OCI-M2 (cell line): ENCODE results near the gene TCF4.

Experiments
- DNase-seq: peaks from one replicate; lab custom pipeline; 2025; ENCODE audit not compliant: unreplicated experiment; lab: John Stamatoyannopoulos, UW

TCF4 gene

DNA sequence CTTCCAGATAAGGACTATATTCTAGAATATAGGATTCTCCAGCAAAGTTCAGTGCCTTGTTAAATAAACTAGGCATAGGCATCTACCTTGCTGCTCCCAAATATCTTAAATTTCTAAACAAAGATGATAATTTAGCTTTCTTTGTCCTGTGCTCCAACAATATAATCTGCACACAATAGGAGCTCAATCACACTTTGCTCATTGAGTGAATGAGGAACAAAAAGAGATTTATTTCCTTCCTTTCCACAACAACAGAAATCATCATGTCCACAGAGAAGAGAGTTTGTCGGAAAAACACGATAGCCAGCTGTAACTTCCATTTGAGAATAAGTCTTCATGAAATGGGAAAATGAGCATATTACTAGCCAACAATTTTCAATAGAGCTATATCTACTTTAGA is 256.7 kb downstream of the TCF4 start:
- no peak for DNase-seq

DNA sequence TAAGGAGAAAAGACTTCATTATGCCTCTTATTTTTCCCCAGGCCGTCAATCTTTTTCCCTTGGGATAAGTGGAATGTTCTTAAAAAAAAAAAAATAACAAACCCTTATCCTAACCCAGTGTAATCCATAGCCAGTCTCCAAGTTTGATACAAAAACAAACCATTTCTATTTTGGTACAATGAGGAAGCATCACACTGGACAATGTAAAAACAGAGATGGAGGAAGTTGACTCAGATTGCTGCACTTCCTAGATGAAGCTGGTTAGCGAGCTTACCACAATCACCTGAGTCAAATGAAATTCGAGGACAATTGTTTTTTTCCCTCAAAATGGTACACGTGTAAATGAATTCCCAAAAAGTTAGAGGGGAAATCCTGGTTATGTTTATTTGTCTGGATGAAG is 259.7 kb downstream of the TCF4 start:
- DNase-seq: no peak

DNA sequence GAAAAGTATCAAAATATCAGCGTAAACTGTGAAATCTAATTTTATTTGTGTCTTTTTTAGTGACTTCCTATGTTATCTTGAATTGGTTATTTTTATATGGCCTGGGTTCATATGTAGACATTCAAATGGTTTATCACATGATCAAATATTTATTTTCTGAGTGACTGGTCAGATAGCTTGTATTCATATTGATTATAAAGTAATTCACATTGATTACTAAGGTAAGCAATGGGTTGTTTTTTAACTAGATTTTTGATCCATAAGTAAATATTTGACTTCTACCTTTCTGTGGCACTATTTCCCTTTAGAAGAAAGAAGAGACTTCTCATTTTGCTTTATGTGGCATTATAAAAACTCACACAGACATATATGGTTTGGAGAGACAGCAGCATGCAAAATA is 260.5 kb downstream of the TCF4 start:
- DNase-seq: no peak

DNA sequence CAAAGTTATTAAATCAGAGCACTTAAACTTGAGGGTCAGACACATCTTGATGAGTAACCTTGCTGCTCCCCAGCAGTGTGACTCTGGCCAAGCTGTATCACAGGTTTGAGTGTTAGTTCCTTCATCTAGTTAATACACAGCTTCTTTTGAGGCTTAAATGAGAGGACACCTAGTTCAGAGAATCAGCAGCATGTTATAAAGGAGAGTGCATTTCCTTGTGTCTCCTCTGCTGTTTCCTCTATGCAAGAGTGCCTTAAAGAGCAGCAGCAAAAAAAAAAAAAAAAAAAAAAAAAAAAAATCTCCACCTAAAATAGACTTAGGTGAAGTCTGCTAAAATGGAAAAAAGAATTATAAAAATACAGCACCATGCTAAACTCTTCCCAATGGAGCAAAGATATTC is 261.9 kb downstream of the TCF4 start:
- no peak for DNase-seq

DNA sequence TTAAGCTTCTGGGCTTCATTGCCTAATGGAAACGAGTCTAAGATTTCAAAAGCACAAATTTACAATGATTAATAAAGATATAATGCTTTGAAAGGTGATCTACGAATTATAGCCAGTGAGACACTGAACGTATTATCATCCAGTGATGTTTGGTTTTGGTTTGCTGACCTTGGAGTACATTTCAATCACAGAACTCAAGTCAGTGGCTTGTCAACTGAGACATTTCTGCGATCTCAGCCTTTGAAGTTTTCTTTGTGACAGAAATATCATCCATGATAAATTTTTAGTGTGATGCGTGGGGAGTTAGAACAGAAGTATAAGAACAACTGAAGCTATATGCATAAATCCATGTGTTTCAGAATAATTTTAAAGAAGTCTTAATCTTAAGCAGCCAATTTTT is 263.8 kb downstream of the TCF4 start:
- no peak for DNase-seq

DNA sequence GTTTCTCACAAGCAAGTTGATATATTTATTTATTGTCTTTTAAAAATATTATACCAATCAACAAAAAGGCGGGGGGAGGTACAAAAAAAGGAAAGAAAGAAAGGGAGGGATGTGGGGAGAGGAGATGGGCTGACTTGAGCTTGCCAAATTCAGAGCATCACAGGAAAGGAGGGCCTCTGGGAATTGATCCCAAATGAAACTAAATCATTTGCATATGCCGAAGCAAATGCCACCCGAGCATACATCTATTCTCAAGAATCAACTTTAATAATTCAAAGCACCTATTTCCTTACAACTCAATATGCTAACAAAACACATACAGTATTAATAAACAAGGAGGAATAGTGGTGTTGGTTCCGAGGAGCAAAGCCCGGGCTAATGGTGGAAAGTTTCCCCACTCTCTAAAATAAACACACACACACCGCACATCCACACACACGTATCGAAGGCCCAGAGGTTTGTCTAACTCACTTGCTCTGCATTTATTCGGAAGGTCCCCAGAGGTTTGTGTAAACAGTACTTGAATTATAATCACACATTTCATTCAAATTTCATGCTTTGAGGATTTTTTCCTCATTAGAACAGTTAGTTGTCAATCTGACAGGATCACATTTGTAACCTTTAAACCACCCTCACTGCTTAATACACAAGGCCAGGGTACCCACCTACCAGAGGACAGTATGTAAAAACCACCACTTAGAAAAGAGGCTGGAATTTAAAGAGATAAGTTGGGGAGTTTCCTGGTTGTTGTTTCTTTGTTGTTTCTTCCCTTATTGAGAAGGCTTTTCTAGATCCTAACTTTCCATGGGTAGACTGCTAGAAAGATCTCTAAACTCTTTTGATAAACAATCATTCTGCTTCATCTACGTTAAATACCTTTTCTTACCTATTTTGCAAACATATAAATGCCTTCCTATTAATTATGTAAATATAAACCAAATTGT is 264.7 kb downstream of the TCF4 start:
- no peak for DNase-seq

DNA sequence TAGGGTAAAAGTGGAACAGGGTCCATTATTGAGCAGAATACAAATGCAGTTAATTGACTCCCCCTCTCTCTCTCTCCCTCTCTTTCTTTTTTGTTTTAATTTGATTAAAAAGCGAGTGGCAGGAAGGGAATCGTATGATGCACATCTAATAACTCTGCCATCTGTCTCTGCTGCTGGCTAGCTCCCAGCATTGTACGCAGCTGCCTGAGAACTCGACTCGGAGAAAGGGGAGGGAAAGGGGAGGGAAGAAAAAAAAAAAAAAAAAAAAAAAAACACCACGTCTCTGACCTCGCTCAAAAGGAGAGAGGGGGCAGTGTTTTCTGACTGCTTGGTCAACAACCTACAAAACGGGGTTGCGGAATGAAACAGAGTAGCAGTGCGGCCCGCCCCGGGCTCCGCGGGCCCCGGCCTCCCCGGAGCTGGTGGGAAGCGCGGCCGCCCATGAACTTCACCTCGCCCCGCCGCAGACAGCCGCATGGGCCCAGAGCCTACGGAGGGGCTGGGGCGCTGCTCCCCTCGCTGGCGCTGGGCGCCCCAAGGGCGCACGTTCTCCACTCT is 265.7 kb downstream of the TCF4 start:
- DNase-seq: peak; percentile 45

DNA sequence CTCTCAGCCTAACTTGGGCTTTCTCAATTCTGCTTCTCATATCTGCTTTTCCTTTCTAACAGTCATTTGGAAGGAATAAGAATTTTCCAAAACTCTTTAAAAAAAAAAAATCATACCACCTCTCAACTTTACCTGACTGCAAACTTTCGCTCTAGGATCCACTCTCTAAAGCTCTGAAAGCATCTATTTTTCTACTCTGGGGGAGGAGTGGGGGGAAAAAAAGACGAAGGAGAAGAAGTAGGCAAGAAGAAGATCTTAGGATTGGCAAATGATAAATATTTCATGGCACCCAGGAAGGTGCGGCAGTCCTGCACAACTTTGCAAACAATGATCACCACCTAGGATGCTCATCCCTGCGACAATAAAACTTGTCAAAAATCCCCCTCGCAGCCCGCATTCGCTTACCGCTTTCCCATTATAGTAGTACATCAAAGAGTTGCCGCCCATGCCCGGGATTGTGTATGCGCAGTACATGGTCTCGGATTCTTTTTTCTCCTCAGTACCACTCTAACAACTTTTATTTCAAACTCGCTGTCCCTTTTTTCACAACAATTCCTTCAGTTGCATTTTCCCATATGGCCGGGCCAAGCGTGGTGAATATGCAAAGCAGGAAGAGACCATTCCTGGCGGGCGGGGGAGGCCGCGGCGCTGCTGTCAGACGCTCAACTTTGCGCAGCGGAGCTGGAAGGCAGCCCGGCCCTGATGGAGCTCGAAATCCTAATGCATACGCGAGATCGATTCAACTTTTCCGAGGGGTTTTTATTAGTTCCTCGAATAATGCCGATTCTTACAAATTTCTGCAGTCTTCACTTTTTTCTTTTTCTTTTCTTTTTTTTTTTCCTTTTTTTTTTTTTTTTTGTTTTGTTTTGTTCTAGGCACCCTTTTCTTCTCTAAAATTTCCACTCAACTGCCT is 266.5 kb downstream of the TCF4 start:
- peak; percentile 45 for DNase-seq

DNA sequence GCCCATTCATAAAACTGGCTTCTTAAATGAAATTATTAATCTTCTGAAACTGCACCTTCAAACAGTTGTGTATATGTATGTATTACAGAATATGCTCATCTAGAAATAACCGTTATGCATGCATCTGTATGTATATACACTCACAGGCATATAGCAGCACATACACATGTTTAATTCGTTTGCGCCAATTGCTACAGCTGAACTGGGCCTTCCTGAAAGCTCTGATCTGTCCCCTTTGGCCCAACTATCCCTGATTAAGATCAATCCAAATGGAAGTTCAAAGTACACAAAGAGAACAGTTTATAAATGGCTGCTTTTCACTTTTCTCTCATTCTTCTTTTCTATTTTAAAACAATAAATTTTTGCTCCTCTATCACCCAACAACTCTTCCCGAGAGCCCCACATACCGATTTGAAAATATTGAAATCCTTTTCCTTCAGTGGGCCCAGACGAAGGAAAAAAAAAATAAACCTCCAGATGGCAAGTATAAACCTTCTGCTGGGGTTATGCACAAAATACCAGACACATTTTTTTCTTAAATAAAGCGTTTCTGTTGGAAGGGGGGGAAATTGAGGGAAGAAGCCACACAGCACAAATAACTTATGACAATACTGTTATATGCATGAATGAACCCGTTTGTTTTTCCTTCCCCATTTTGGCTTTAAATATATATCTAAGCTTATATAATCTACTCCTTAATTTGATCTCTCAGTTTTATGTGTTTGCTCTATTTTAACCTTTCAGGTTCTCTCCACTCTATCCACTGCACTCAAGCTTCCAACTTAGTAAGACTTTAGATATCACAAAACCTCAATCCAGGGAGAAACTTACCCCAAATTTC is 267.3 kb downstream of the TCF4 start:
- no peak for DNase-seq

DNA sequence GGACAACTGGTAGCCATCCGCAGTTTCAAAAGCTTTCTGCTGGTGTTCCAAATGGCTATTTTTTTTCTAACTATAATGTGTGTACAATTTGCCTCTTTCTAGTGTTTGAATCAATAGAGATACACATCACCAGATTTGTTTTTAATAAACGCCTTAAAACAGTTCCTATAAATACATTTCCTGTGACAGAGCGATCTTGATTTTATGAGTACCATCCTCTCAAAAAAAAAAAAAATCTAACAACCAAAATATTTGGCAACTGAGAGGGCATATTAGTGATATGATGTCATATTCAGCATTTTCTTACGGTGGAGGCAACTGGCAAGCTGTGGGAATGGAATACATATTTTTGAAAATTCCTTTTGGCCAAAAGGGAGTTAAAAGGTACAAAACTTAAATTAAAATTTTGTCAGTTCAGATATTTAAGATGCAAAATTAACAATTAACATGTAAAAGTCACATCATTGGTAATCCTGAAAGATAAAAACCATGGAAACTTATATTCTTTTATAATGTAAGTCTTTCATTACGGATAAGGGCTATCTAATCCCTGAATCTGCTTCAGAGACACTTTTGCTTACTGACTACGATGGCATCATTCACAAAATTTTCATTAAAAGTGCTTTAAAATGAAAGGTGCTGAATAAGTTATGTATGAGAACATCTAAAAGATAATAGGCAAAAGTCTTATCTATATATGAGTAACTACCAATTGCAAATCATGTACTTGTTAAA is 268.4 kb downstream of the TCF4 start:
- DNase-seq: no peak

DNA sequence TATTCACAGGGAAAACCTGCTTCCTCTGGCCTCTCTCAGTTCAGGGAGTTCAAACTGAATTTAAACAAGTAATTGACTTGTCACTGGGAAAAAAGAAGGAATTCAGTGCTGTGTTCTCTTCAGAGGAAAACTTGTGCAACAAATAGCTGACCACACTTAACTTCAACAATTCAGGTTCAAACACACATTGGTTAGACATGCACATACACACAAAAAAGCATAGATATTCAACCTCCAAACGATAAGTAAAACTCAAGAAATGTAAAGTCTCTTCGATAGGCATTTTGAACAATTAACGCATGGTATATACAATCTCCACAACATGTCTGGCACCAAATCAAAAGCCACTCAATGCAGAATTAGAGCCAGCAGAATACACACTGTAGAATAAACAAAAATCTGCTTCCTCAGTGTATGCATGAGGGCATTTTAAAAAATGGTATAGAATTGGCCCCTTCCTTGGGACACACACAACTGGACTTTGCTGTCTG is 269.0 kb downstream of the TCF4 start:
- no peak for DNase-seq

DNA sequence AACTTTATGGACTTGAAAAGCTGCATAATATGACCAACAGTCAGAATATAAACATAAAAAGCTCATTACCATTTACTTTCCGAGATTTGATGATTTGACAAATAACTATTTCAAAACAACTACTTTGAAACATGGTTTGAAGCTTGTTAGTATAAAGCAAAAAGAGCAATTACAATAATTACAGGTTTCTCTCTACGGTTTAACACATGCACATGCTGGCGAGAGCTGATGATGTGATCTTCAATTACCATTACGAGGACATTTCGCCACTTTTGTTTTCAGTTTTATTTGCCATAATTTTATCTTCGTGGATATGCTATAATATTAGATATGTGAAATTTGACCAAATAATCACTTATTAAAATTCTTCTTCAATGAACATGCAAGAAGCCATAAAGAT is 270.1 kb downstream of the TCF4 start:
- no peak for DNase-seq

DNA sequence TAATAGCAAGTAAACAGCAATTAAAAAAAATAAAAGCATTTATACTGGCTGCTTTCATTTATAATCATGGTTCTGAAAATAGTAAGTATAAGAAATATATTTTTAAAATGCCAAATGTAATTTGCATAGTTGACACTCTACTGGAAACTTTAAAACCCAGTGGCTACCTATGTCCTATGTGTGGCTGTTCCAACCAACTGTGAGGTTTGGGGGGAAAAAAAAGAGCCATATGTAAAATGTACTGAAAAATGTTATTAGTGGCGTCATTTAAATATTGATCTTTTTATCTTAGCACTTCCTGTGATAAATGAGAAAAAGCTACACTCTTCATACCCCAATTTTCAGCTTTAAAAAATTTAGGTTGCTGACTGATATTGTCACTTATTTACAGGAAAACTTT is 270.7 kb downstream of the TCF4 start:
- DNase-seq: no peak

DNA sequence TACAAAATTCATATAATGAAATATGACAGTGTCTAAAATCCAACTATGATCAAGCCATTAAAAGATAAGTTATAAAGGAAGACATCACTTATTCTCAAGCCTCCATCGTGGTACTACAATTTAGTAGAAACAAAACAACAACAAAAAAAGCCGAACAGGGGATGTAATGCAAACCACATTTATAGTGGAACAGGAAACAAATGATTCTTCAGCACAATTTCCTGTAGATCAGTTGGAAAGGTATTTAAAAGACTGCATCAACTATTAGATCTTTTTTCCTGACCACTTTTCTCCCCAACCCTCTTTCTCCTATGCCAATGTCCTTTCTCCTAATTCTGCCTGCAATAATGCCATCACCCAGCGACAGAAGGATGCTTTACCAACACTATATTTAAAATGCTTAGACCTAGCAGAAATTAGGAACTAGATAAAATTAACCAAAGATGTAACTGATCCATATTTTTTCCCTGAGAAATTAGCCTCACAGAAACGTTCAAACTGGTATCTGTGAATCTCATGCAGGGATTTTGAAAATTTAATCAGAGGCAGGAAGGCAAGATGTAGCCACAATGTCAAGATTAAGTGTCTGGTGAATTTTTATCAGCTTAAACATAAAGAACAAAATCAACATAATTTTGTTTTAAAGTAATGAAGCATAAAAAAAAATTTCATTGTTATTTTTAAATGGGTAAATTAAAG is 271.4 kb downstream of the TCF4 start:
- DNase-seq: no peak

DNA sequence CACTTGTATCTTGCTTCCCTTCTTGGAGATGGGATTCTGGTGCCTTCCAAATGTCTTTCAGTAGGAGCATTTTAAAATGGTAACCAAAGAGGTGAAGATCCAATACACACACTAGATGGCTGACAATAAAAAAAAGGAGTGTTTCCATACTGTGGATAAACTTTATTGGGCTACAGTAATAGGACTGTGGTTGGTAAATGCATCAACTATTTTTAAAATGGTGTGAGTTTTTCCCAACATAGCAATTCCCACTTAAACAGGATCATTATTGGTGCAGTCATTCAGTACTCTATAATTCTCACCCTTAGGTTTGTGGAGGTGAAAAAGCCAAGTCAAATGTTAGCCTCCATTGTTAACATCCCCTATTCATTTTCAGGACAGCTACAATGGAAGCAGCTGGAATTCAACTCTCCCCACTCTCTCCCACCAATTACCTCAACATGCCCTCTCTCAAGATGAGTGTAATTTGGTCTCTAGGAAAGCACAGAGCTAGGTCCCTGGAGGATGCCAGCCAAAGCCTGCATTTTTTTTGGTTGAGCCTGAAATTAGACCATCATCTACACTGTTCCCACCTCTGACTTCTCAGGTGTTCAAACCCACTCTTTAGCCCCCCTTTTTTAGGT is 273.3 kb downstream of the TCF4 start:
- no peak for DNase-seq

DNA sequence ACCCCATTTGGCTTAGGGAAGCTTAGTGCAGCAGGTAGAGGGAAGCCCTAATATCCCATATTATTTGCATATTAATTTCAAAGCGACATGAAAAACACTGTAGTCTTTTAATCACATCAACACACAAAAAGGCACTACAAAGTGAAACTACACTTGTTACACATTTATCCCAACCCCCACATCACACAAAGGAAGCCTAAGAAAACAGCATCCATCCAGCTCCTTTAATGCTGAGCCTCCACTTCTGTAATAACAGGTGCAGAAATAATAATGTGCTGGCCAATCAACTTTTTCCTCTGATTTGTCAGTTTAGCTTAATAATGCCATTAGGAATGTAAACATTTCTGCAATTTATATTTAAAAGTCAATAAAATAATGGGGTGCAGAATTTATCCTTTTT is 274.0 kb downstream of the TCF4 start:
- no peak for DNase-seq

DNA sequence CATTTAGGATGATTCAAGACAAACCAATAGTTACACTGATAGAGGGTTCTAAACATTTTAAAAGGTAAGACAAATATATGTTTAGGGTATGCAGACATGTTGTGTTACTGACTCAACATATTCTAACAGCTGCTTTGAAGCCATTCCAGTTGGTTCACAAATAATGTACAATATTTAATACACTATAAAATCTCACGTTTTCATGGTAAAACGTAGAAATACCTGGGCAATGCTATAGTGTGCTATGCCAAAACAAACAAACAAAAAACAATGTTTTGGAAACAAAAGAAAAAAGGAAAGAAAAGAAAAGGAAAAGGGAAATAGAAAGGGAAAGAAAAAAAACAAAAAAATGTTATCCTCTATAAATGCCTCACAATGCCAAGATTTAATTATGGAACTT is 277.1 kb downstream of the TCF4 start:
- no peak for DNase-seq

DNA sequence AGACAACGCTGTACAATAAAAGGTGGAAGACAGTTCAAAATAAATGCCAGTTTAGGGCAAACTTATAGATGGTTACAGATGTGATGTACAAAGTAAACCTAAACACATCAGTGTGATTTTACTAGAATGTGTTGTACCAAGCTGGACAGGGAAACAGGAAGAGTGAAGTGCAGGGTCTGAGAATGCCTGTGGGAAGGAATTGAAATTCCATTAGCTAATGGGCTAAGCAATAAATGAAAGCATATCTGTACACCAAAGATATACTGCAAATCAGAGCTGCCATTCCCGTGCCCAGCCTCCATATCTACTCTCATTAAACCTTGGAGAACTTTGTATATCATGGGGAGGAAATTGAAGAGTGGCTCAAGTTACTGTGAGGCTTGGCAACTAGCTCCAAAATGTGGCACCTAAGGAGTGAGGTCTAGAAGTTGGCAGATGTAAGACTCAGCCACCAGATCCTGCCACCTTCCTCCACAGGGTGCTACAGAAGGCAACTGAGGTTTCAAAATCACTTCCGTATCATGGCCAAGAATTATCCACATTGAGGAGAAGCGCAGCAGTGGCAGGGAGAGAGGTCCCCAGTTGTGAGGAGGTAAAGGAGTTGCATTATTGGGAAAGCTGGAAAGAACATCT is 277.8 kb downstream of the TCF4 start:
- DNase-seq: no peak
